ENCODE results near the gene JSRP1. TPM values are rescaled to one million over a fixed set of nuclear protein-coding genes. Genes with fewer than 3 reads are reported as not detected.

JSRP1 gene
- polyA plus RNA-seq, 2 of the 4 experiments (the other 2 are of a cell fraction), result 0.41 TPM; not detected in 1

GRCh38 chr19:2237051-2237868 lies 19.0 kb downstream of the JSRP1 start (continued):
- no peak for TF ChIP-seq ELK1 (IDR thresholded peaks at IDR 0.05; ENCODE audit: low read depth, low read length)
- no peak for TF ChIP-seq POLR2AphosphoS2 (conservative IDR thresholded peaks at IDR 0.05; ENCODE audit: low read length)
- no peak for TF ChIP-seq ZSCAN20 (CRISPR knock-in tag; IDR thresholded peaks at IDR 0.05)
- no peak for TF ChIP-seq RAD21 (conservative IDR thresholded peaks at IDR 0.05 in 1 of 2, IDR thresholded peaks at IDR 0.05 in 1 of 2)

GRCh38 chr19:2236314-2237050 lies 19.7 kb downstream of the JSRP1 start, which contains the start of the genes PLEKHJ1 and SF3A2:
TSS of gene PLEKHJ1 (minus strand) at chr19:2236329. CDS start at chr19:2236248, 81 bp downstream.
TSS of gene SF3A2 (plus strand) at chr19:2236824. CDS start at chr19:2243419, 6,595 bp downstream.
- H3K9me3 ChIP-seq, result no peaks in the 10 kb centered on the region
- DNase-seq (ENCODE audit: low read depth in 1 of 2, low spot score in 1 of 2) (peak; percentile 92 to 97), FAIRE-seq (no peak), ATAC-seq (peak; percentile 65 to 84)
- peaks cover 35% of the 10 kb centered on the region for H3K4me1 ChIP-seq
- CTCF ChIA-PET, result interaction anchor here (0.5 to 1.6 kb wide), 23 partner anchors 9 to 176 kb away, joined by 3 to 10 read pairs (median 4); partner anchors contain the start of gene AMH
- peak within 1 kb of the TSS; percentile 97 to 99 for H3K27ac ChIP-seq
- H3K4me3 ChIP-seq, result peak within 1 kb of the TSS; percentile 98
- peak within 1 kb of the TSS; percentile 97 for H3K4me2 ChIP-seq
- POLR2A ChIA-PET, result interaction anchor here (1.0 to 1.7 kb wide), 2 partner anchors 10 to 239 kb away, joined by 5 to 7 read pairs; partner anchors contain the start of gene GADD45B
- no CpG with 5 or more reads among the region's 80 CpGs for WGBS (ENCODE audit: missing lambda C conversion rate)
- TF ChIP-seq ELK1 (IDR thresholded peaks at IDR 0.05; ENCODE audit: low read depth, low read length), result no peak
- TF ChIP-seq RFX5 (IDR thresholded peaks at IDR 0.05), result no peak
- TF ChIP-seq JUN (IDR thresholded peaks at IDR 0.05), result peak; percentile 39 to 79; a peak in 4 of 5 replicates
- no peak for TF ChIP-seq REST (IDR thresholded peaks at IDR 0.05)
- TF ChIP-seq MYC (IDR thresholded peaks at IDR 0.05; ENCODE audit: borderline replicate concordance, low read length), result no peak
- no peak for TF ChIP-seq HEYL (CRISPR knock-in tag; IDR thresholded peaks at IDR 0.05)
- peak; percentile 72 for TF ChIP-seq SMC3 (IDR thresholded peaks at IDR 0.05)
- TF ChIP-seq MAX (IDR thresholded peaks at IDR 0.05), result peak; percentile 94
- no peak for TF ChIP-seq RCOR1 (IDR thresholded peaks at IDR 0.05; ENCODE audit: low read depth, low read length)
- TF ChIP-seq CBX2 (IDR thresholded peaks at IDR 0.05; ENCODE audit: borderline replicate concordance, low read depth), result no peak
- no peak for TF ChIP-seq HDAC2 (IDR thresholded peaks at IDR 0.05)
- no peak for TF ChIP-seq GATA3 (IDR thresholded peaks at IDR 0.05; ENCODE audit: borderline replicate concordance)
- peak; percentile 85 for TF ChIP-seq CTCF (IDR thresholded peaks at IDR 0.05)
- TF ChIP-seq ZC3H11A (IDR thresholded peaks at IDR 0.05), result no peak
- no peak for TF ChIP-seq CBX8 (IDR thresholded peaks at IDR 0.05)
- no peak for TF ChIP-seq CHD2 (IDR thresholded peaks at IDR 0.05; ENCODE audit: low read length, partially characterized antibody)
- no peak; a peak in 1 of 4 replicates for TF ChIP-seq CEBPB (IDR thresholded peaks at IDR 0.05)
- TF ChIP-seq EHMT2 (IDR thresholded peaks at IDR 0.05; ENCODE audit: low read depth), result no peak
- 0 out of 2 replicates have a peak, but pooled peaks have one; percentile 32 for TF ChIP-seq MAZ (IDR thresholded peaks at IDR 0.05; ENCODE audit: borderline replicate concordance, low read depth, low read length)
- no peak for TF ChIP-seq HOXA7 (CRISPR knock-in tag; IDR thresholded peaks at IDR 0.05)
- peak; percentile 54; the same call in 1 of the 2 replicates for TF ChIP-seq HOXB5 (CRISPR knock-in tag; IDR thresholded peaks at IDR 0.05)
- TF ChIP-seq FOSL2 (IDR thresholded peaks at IDR 0.05), result 0 out of 2 replicates have a peak, but pooled peaks have one; percentile 10
- peak; percentile 89 for TF ChIP-seq FOSL2 (CRISPR knock-in tag; IDR thresholded peaks at IDR 0.05)
- TF ChIP-seq TP53 (CRISPR knock-in tag; IDR thresholded peaks at IDR 0.05), result no peak
- TF ChIP-seq SREBF2 (IDR thresholded peaks at IDR 0.05), result no peak
- no peak for TF ChIP-seq JUNB (IDR thresholded peaks at IDR 0.05)
- TF ChIP-seq NR3C1 (IDR thresholded peaks at IDR 0.05), result no peak

Measured in A549 (cell line).